ENCODE measurements around the gene MX2.
"Not testable (repeated sequence)": the region's sequence is repeated elsewhere in the genome, so short reads cannot be mapped to it uniquely, and the experiment has no call there.

MX2 gene

DNA sequence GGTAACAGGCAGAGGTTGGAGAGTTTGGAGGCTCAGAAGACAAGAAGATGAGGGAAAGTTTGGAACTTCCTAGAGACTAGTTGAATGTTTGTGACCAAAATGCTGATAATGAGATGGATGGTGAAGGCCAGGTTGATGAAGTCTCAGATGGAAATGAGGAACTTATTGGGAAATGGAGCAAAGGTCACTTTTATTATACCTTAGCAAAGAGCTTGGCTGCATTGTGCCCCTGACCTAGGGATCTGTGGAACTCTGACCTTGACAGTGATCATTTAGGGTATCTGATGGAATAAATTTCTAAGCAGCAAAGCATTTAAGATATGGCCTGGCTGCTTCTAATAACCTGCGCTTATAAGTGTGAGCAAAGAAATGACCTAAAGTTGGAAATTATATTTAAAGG lies 28.1 kb upstream of the MX2 start:
- DNase-seq (ENCODE audit: low read depth), result no peak
- no peak overlapping the region for H3K4me3 ChIP-seq (ENCODE audit: low read depth, low read length)

DNA sequence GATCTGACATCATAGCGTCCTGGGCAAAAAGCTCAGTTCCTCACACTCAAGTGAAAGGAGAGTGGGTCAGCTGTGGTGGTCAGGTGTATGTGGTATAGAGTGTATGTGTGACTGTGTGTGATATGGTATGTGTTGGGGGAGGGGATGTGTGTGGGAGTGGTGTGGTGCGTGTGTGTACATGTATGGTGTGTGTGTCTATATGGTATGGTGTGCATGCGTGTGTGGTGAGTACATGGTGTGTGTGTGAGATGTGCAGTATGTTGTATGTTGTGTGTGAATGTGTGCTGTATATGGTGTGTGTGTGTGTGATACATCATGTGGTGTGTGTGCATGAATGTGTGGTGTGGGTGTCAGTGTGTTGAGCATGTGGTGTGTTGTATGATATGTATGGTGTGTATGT lies 24.3 kb upstream of the MX2 start:
- no peak overlapping the region for H3K4me3 ChIP-seq (ENCODE audit: low read depth, low read length)
- no peak for DNase-seq (ENCODE audit: low read depth)

DNA sequence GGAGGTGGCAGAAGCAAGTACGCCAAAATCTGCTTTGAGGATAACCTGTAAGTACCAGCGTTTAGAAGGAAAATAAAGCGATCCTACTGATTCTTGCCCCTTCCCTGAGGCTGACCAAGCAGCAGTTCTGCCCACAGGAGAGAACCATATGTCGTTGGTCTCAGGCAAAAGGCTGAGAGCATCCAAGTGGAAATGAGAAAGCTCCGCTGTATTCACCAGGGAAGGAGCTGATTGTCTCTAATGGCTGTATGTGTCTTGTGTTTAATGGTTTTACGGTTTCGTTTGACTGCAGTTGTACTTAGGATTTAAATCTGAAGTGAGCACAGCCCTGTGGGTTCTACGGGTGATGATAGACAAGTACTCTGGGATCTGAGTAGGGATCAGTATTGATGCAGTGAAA lies 23.4 kb upstream of the MX2 start:
- no peak for DNase-seq (ENCODE audit: low read depth)
- H3K4me3 ChIP-seq (ENCODE audit: low read depth, low read length), result no peak overlapping the region

DNA sequence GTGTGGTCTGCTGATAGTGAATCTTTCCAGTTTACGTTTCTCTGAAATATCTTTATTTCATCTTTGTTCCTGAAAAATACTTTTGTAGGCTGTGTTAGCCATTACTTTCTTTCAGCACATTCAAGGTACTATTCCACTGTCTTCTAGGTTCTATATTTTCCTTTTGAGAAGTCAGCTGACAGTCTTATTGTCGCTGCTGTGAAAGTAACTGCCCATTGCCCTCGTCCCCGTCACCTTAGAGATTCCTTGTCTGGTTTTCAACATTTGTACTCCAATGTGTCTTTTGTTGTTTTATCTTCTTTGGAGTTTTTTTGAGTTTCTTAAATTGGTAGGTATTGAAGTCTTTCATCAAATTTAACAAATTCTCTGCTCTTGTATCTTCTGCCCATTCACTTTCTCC lies 19.8 kb upstream of the MX2 start:
- no peak overlapping the region for H3K4me3 ChIP-seq (ENCODE audit: low read depth, low read length)

DNA sequence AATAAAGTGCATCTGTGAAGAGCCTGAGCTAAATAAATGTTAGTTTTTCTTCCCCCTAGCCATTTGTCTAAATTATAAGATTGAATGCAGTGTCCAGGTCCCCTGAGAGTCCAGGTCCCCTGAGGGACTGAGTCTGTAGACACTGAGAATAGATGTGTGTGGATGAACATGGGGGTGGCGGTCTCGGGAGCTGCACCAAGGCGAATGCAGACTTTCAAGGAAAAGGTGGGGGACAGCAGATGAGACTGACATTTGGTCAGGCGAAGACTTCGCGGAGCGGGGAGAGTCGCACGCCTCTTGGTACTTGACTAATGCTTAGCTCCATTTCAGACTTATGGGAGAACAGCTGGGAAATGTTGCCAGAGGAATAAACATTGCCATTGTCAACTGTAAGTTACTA lies 17.7 kb upstream of the MX2 start:
- no peak overlapping the region for H3K4me3 ChIP-seq (ENCODE audit: low read depth, low read length)
- no peak for DNase-seq (ENCODE audit: low read depth)

More for the DNA sequence above, 19.8 kb upstream of the MX2 start:
- DNase-seq (ENCODE audit: low read depth), result no peak

DNA sequence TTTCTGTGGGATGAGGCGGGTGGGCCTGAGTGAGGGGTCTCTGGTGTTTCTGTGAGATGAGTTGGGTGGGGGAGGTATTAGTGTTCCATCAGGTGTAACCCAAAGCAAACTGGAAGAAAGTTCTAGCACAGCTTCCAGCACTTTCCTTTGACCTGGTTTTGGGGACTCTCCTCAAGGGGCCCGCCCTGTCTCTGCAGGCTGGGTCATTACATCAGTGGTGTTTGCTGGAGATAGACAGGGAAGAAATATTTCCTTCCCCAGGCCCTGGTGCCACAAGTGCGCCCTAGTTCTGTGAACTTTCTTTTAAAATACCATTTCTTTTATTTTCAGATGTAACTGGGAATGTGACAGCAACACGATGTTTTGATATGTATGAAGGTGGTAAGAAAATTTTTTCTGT lies 16.5 kb upstream of the MX2 start:
- no peak overlapping the region for H3K4me3 ChIP-seq (ENCODE audit: low read depth, low read length)
- DNase-seq (ENCODE audit: low read depth), result no peak

DNA sequence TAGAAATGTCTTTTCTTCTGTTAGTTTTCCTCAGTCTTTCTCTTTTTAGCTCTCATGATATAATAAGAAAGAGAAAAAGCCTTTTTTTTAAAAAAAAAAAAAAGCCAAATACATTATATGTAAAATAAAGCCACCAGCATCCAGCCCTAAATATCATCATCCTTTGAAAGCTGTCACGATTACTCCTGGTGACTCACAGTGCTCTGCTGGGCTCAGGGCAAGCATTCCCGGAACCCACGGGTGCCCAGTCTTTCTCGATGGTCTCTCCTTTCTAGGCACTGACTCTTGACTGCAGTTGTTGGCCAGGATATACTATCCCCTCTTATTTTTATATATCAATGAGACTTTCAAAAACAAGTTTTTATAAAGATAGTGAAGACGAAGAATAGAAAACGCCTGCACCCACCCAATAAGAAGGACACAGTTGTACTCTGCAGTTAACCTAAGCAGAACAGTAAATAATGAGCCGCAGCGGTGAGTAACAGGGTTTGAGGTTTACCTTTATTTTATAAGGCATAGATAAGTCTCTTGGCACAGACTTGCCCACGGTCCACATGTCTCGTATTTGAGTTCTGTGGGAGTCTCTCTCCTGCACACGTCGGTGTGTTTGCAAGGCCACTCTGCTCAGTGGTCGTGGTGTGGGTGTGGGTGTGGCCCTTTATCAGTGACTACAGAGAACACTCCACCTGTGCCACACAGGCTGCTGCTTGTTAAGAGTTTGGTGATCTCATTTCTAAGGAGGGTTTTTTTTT lies 15.7 kb upstream of the MX2 start:
- no peak for DNase-seq (ENCODE audit: low read depth)
- H3K4me3 ChIP-seq (ENCODE audit: low read depth, low read length), result no peak overlapping the region

DNA sequence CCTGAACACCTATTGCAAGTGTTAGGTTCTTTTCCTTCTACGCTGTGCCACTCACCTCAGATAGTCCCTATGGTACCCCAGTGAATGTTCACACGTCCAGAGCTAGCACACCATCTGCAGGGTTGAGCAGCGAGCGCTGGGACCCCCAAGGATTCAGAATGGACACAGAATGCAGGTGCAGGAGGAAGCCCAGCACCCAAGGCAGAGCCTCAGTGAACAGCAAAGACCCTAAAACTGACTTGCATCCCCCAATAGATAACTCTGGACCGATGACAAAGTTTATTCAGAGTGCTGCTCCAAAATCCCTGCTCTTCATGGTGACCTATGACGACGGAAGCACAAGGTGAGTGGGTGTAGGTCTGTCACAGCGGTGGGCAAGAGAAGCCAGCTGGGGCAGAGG lies 15.1 kb upstream of the MX2 start:
- no peak for DNase-seq (ENCODE audit: low read depth)
- no peak overlapping the region for H3K4me3 ChIP-seq (ENCODE audit: low read depth, low read length)

DNA sequence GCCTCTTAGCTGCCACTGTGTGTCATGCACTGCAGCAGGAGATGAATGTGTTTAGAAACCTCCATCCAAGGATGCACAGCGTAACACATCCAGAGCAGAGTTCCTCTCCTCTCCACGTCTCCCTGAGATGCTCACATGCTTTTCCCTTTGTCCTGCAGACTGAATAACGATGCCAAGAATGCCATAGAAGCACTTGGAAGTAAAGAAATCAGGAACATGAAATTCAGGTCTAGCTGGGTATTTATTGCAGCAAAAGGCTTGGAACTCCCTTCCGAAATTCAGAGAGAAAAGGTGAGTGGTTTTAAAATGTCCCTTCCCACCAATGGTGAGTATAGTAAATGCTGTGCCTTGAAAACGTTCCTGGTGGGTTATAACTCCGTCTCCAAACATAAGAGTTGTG lies 13.4 kb upstream of the MX2 start:
- no peak overlapping the region for H3K4me3 ChIP-seq (ENCODE audit: low read depth, low read length)
- no peak for DNase-seq (ENCODE audit: low read depth)

DNA sequence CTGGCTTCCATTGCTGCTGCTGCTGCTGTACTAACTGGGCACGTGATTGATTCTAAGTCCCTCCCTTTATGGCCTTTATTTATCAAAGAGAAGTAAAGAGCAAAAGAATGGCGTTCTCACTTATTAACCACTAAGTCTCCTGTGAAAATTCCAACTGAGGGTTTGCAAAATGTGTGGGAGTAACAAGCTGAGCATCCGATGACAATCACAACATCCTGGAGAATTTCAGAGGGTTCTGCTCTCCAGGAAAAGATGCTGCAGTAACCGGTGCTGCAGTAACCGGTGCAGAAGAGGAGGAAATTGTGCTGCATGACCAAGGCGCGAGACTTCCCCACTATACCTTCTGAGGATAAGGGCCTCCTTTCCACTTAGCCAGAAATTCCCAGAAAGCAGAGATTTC lies 12.7 kb upstream of the MX2 start:
- no peak overlapping the region for H3K4me3 ChIP-seq (ENCODE audit: low read depth, low read length)
- DNase-seq (ENCODE audit: low read depth), result no peak

DNA sequence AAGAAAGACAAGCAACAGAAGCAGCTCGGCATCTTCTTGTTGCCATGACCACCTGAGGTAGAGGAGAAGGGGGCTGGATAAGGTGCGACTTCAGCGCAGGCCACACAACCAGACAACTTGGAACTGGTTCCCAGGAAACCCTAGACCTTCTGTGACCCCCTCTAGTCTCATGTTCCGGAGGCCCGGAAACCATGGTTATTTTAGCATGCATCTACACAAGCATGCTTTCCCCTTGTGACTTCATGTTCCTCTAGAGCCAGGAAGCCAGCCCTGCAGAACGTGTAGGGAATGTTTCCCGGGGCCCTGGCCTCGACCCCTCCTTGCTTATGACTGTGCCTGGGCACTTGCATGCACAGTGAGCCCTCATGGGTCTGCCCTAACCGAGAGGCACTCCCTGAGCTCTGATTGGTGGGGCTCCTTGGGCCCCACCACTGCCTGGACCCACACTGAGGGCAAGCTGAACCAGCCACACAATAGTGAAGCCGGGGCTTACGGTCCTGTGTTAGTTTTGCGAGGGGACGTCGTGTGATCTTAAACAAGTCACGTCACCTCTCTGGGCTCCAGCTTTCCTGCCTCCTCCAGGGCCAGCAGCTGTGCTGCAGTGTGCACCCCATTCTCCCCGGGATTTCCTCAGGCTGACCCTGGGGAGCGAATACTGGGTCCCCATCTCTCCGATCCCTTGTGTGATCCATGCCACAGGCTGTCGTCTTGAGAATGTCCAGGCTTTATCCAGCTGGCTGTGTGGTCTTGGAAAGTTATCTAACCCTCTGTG lies 12.0 kb upstream of the MX2 start:
- no peak for DNase-seq (ENCODE audit: low read depth)
- no peak overlapping the region for H3K4me3 ChIP-seq (ENCODE audit: low read depth, low read length)

DNA sequence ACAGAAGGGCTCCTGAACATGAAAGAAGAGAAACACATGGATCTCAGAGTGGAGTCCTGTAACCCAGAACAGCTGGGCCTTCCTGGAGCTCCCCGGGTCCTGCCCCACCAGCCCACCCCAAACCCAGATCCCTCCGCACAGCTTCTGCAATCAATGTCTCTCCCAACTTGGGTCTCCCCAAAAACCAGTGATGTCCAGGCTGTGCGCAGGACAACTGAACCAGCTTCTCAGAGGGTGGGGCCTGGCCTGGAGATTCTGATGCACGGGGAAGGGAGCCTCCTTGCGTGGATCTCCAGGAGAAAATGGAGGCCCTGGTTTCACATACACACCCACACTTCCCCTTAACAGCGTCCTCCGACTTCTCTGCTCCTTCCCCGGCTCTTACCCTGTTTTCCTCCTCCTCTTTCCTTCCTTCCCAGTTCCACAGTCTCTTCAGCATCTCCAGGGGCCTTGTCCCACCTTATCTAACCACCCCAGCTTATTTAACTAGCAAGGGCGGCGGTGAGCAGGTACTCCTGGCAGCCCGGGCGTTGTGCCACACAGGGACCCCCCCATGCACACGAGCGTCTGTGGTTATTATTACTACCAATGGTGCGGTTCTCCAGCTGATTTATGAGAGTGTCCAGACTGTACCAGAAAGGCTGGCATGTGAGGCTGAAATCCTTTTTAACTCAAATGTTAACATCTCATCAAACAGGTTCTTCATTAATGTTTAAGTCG lies 11.2 kb upstream of the MX2 start:
- no peak overlapping the region for H3K4me3 ChIP-seq (ENCODE audit: low read depth, low read length)
- DNase-seq (ENCODE audit: low read depth), result no peak

DNA sequence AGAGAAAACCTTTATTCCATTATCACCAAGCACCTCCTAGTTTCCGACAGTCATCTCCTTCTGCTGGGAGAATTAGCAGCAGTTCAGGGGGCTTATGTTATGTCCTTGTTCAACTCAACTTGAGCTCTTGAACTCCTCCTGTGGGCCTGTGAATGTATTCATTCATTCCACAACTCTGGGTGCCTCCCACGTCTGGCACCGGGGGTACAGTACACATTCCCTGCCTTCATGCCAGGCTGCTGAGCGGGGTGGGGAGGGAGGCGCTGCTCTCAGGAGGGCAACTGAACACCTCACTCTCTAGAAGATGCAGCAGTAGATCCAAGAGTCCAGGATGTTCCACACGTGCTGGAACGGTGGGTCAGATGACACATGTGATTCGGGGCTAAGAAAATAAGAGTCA lies 4.3 kb upstream of the MX2 start:
- no peak overlapping the region for H3K4me3 ChIP-seq (ENCODE audit: low read depth, low read length)
- no peak for DNase-seq (ENCODE audit: low read depth)

DNA sequence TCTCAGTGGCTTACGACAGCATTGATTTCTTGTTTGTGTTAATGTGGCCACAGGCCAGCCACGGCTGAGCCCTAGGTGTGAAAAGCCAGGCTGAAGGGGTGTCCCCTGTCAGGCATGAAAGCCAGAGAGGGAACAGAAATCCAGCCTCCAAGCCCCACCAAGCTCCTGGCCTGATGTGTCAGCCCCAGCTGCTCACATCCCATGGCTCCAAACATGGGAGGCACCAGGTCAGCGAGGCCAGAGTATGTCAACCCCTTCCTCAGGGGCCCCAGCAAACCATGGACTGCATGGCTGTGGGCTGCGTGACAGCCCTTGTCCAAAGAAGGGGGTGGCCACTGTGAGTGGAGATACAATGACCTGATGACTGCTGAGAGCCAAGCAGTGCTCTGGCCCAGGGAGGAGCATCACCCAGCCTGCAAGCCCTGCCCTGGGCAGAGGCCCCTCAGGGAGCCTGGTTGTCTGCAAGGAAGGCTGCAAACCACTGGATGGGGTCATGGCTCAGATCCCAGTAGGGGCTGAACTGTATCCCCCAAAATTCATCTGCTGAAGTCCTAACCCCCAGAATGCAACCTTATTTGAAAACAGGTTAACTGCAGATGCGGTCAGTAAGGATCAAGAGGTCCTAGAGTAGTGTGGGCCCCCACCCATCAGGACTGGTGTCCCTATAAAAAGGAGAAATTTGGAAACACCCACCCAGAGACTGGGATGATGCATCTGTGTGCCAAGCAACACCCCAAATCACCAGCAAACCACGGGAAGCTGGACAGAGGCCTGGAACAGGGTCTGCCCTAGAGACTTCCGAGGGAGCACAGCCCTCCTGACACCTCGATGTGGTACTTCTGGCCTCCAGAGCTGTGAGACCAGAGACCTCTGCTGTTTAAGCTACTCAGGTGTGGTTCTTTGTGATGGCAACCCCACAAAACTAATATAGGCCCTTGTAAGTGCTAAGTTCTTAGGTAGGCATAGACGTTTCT lies 3.3 kb upstream of the MX2 start:
- H3K4me3 ChIP-seq (ENCODE audit: low read depth, low read length), result no peak overlapping the region

DNA sequence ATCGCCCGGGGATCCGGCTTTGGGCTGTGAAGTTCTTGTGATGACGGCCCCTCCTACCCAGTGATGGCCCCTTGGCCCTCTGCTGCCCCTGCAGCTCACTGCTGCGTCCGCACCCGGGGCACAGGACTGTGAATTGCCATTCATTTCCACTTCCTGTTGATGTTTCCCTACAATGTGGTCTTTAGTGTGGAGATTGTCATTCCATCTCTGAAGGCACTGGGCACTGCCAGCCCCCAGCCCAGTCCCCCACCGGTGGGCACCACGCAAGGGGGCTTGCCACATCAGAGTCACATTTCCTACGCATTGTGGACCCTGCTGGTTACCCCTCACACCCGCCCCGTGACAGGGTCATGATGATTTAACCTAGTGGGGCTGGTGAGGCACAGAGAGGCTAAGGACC lies 2.5 kb upstream of the MX2 start:
- DNase-seq (ENCODE audit: low read depth), result no peak
- no peak overlapping the region for H3K4me3 ChIP-seq (ENCODE audit: low read depth, low read length)

More for the DNA sequence above, 3.3 kb upstream of the MX2 start:
- no peak for DNase-seq (ENCODE audit: low read depth)

DNA sequence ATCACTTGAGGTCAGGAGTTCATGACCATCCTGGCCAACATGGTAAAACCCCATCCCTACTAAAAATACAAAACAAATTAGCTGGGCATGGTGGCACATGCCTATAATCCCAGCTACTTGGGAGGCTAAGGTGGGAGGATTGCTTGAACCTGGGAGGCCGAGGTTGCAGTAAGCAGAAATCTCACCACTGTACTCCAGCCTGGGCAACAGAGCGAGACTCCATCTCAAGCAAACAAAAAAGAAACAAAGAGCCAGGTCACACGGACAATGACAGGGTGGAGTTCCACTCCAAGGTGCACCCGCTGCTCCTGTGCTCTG lies 2.1 kb upstream of the MX2 start:
- not testable (repeated sequence) for H3K4me3 ChIP-seq (ENCODE audit: low read depth, low read length); DNase-seq (ENCODE audit: low read depth)

DNA sequence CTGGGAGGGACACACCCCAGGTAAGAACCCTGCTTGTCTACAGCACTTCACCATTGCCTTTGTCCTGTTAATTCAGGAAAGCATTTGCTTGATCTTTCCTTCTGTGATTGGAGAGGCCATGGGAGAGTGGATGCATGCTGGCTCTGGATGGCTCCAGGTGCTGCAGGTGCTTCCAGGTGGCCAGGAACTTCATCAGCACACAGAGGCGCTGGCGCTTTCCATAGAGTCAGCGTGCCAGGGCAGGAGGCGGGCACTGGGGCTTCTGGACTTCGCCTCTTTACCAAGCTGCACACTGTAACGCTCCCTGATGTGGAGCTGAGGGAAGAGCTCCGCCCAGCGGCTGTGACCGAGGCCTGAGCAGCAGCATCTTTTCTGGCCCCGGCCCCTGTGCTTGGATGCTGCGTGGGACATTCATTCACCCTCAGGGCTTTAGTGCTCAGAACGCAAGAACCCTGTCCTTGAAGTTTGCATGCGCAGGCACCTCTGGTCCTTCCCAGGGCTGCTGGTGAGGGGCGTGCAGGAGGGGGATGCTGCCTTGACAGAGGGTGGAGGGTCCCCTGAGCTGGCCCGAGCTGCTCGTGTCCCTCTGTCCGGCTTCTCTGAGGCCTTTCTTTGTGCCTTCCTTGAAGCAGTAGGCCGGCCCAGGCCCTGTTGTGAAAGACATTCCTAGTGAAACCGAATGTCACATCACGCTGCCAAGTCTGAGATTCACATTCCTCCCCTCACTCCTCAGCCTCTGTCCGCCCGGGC lies 1.6 kb upstream of the MX2 start:
- H3K4me3 ChIP-seq (ENCODE audit: low read depth, low read length), result no peak overlapping the region
- peak; percentile 13 for DNase-seq (ENCODE audit: low read depth)

DNA sequence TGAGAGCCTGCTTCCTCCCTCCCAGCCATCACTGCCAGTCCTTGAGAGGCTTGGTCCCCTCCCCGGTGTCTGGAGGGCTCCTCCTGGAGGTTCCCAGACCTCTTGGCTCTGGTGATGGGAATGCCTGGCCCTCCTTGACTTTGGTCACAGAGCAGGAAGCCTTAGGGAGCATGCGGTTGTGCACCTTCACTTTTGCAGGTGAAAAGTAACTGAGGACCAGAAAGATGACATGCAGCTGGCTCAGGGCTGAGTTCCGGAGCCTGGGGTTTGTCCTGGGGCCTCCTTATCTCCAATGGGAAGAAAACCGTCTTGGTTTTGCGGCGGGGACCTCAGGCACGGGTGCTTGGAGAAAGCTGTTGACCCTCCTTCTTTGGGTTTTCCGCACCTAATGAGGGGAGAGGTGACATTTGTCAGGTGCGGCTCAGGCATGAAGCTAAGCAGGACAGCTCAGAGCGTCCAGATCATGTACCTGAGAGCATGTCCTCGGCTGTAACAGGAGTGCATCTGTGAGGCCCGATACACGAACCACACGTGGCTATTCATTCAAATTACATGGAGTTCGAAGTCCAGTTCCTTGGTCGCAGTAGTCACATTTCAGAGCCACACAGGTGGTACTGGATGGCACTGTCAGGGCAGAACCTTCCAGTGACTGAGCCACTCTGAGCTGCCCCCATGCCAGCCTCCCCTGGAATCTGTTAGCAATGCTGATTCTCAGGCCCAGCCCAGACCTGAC lies 608 bp upstream of the MX2 start:
- no peak for DNase-seq (ENCODE audit: low read depth)
- H3K4me3 ChIP-seq (ENCODE audit: low read depth, low read length), result no peak overlapping the region

Measured in skeletal muscle cell (primary cell).